Epithelial cell of esophagus (primary cell): ENCODE measurements around the gene HSPB3.

Source experiments
- DNase-seq: peaks from one replicate; pipeline ENCODE4 v3.0.0; 2010; ENCODE audit warnings: low read depth
- H3K4me3 ChIP-seq: 2 replicates; pipeline ENCODE4 v1.5.1; 2011; ENCODE audit warnings: mild to moderate bottlenecking, low read length, control low read depth
- TF ChIP-seq, protein P1 (sequence below): IDR thresholded peaks from 2 replicates; pipeline ENCODE4 v1.5.1; 2011; ENCODE audit warnings: low read depth, mild to moderate bottlenecking, low read length, control low read depth, inconsistent platforms; ENCODE audit not compliant: insufficient read depth; ENCODE audit errors: missing control alignments

Gene HSPB3

DNA sequence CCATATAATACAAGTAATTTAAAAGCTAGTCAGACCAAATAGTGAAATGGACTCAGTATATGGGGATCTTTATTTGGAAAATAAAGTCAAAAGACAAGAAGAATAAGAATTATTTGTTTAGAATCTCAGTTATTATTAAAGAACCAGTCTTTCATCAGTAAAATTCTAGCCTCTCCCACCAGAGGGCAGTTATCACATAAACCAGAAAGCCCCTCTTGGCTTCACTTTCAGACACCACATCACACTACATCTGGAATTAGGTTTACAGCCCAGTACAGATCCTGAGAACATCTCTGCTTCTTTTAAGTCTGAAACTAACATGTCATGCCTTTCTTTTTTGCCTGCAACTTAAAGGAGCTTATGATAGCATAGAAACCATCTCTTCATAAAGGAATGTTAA is 12.2 kb upstream of the HSPB3 start:
- DNase-seq, result peak; percentile 14
- no peak overlapping the region for H3K4me3 ChIP-seq
- TF ChIP-seq, protein P1, sequence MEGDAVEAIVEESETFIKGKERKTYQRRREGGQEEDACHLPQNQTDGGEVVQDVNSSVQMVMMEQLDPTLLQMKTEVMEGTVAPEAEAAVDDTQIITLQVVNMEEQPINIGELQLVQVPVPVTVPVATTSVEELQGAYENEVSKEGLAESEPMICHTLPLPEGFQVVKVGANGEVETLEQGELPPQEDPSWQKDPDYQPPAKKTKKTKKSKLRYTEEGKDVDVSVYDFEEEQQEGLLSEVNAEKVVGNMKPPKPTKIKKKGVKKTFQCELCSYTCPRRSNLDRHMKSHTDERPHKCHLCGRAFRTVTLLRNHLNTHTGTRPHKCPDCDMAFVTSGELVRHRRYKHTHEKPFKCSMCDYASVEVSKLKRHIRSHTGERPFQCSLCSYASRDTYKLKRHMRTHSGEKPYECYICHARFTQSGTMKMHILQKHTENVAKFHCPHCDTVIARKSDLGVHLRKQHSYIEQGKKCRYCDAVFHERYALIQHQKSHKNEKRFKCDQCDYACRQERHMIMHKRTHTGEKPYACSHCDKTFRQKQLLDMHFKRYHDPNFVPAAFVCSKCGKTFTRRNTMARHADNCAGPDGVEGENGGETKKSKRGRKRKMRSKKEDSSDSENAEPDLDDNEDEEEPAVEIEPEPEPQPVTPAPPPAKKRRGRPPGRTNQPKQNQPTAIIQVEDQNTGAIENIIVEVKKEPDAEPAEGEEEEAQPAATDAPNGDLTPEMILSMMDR, result peak; percentile 20

DNA sequence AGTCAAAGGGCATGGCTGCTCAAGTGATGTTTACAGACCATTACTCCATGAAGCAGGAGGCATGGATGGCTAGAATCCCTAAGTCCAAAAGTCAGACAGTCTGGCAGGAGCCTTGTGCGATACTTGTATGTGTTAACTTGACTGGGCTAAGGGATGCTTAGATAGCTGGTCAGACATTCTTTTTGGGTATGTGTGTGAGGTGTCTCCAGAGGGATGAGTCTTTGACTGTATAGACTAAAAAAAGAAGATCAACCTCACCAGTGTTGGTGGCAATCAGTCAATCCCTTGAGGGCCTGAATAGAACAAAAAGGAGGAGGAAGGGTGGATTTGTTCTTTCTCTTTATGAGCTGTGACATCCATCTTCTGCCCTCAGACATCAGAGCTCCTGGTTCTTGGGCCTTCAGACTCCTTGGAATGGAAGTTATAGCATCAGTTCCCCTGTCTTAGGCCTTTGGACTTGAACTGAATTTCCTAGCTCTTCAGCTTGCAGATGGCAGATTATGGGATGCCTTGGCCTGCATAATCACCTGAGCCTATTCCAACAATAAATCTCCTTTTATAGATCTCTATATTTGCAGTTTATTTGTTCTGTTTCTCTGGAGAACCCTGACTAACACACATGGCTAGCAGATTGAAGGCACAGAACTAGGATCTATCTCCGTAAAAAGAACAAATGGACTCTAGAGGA is 9.7 kb upstream of the HSPB3 start:
- H3K4me3 ChIP-seq, result no peak overlapping the region
- DNase-seq, result no peak
- TF ChIP-seq, protein P1, result no peak

DNA sequence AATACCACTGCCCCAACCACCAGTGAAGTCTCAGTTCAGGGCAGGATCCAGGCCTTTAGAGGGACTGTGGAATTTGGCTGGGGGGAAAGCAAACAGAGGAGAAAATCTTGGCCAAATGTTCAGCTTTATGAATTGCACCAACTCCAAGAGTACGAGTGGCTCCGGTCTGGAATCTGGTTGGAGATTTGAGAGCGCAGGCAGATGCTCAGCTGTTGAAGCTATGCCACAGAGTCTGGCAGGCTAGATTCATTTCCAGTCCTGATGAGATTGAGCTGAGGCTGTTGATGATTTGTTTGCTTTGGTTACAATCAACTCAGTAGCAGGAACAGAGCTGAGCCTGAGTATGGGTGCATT is 9.1 kb upstream of the HSPB3 start:
- TF ChIP-seq, protein P1, result no peak
- DNase-seq, result no peak
- no peak overlapping the region for H3K4me3 ChIP-seq

DNA sequence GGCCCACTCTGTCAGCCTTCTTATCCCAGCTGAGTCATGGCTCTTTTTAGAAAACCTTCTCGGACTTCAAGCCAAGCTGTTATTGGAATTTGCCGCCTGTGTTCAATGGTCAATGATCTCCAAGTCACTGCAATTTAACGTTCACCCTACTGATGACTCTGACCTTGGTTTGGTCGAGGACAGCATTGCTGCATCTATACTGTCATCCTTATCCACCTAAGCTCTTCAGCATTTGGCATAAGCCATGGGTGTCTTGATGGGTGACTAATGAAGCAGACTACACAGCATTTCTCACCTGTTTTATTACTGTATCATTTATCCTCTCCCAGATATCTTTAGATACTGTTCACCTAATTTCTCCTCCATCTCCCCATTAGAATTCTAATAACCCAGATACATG is 5.6 kb upstream of the HSPB3 start:
- no peak for DNase-seq
- no peak overlapping the region for H3K4me3 ChIP-seq
- TF ChIP-seq, protein P1, result no peak

DNA sequence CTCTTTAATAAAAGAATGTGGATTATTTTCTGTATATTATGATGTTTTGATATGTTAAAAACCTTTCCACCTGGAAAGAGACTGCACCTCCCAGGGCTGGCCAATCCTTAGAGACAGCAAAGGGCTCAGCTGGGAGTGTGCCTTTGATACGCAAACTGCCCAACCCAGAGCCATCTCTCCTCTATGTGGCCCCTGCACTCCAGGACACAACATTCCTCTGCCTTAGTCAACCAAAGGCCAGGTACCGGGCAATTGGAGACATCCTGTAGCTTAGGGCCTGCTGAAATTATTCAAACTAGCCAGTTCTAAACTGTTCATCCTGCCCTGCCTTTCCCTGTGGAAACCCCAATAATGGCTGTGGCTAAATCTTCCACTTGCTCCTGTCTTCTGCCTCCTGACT is 5.0 kb upstream of the HSPB3 start:
- TF ChIP-seq, protein P1, result no peak
- no peak for DNase-seq
- no peak overlapping the region for H3K4me3 ChIP-seq

DNA sequence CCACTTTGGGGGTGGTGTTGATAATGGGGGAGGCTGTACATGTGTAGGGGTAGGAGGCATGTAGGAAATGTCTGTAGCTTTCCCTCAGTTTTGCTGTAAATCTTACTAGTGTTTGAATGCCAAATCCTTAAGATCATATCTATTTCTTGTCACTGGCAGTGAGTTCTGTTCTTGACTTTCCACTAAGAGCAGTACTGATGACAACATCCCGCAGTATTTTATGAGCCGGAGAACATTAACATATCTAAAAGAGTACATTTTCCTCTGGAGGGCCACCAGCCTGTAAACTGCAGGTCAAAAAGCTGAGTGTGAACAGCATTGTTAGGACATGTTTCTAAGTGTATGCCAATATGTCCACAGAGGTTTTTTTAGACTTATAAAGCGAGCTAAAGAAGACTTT is 2.5 kb upstream of the HSPB3 start:
- TF ChIP-seq, protein P1, result no peak
- no peak overlapping the region for H3K4me3 ChIP-seq
- DNase-seq, result no peak

DNA sequence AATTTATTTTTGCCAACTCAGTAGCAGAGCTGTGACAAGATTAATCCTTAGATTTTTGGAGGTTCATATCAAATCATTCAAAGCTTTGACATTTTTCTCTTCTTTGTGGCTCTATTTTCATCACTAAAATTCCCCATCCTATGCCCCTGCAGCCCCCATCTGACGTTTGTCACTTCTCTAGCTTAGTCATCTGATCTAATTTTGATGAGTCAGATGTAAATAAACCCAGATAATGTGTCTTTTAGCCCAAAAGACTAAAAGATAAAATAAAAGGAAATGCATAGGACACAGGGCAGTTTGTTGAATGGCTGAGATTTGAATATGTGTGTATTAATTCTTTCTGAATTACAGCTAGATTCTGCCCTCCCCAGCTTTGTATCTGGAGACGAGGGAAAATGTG is 897 bp upstream of the HSPB3 start:
- TF ChIP-seq, protein P1, result no peak
- no peak overlapping the region for H3K4me3 ChIP-seq
- DNase-seq, result no peak
